GM18502 (cell line): ENCODE data around the gene ZFPM1.

Experiments
- ATAC-seq: cut with Tn5 transposase; IDR thresholded peaks from one replicate; pipeline ENCODE4 v1.9.1; 2021; ENCODE audit warnings: mild to moderate bottlenecking; ENCODE audit not compliant: unreplicated experiment, poor library complexity

The ZFPM1 gene

GRCh38 chr16:88494335-88495154, 41.5 kb downstream of the ZFPM1 start:
- ATAC-seq, result no peak

DNA sequence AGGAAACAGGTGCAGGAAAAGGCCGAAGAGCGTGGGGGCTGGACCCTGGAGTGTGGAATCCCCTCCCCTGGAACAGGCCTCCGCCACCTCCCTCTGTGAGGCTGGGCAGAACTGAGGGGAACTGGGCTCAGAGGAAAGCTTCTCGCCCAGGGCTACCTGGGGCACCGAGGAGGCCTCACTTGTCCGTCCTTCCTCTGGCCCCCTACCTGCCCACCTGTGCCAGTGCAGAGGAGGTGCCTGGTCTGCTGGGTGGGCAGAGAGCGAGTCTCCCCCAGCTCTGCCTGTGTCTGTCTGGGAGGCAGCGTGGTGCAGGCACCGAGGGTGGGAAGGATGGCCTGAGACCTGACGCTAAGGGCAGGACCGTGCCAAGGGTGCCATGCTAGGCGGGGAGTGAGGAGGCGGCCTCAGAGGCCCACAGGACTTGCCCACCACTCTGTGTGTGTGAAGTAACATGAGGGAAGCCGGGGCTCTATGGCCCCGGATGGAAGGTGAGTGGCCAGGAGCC, 42.2 kb downstream of the ZFPM1 start:
- no peak for ATAC-seq

- no peak for ATAC-seq
Measured at GRCh38 chr16:88497561-88498462, 44.7 kb downstream of the ZFPM1 start.

DNA sequence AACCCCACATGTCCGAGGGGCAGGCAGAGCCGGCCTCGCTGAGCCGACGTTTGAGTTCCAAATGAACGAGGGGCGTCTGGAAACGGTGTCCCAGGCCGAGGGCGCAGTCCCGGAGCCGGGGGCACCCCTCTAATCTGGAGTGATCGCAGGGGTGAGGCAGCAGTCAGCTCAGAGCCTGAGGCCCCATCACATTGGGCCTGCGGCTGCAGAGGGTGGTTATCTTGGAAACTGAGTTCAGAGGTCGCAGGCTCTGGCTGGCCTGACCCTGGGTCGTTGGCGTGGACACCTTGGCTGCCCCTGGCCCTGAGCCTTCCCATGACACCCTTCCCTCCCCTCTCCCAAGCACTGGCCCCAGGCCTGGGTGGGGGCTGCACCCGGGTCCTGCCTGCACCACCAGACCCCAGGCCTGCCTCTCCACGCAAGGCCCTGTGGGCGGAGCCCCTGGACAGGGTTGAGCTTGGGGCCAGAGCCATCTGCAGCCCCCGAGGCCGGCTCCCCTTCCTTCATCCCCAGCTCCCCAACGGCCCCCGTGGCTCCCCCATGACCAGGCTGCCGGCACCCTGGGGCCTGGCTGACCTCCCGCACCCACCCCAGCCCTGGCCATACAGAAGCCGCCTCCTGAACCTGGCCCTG, 45.6 kb downstream of the ZFPM1 start:
- ATAC-seq, result no peak

DNA sequence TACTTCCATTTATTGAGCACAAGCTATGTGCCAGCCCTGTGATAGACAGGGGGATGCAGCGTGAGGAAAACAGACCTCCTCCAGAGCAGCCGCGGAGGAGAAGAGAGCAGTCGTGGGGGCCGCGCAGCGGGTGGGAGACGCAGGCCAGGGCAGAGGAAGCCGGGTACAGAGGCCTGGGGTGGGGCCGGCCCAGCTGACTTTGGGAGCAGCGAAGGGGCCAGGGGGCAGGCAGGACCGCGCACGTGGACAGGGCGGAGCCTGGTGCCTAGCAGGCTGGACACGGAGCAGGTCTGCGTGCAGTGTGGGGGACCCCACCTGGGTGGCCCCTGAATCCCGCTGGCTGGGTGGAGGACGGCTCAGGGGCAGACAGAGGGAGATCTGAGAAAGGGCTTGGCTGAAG, 46.2 kb downstream of the ZFPM1 start:
- ATAC-seq, result no peak

GRCh38 chr16:88499836-88500251, 46.8 kb downstream of the ZFPM1 start:
- ATAC-seq, result no peak

- ATAC-seq, result no peak
Measured at GRCh38 chr16:88500255-88500661, 47.2 kb downstream of the ZFPM1 start.

- ATAC-seq, result no peak
Measured at GRCh38 chr16:88502371-88502770, 49.3 kb downstream of the ZFPM1 start.

DNA sequence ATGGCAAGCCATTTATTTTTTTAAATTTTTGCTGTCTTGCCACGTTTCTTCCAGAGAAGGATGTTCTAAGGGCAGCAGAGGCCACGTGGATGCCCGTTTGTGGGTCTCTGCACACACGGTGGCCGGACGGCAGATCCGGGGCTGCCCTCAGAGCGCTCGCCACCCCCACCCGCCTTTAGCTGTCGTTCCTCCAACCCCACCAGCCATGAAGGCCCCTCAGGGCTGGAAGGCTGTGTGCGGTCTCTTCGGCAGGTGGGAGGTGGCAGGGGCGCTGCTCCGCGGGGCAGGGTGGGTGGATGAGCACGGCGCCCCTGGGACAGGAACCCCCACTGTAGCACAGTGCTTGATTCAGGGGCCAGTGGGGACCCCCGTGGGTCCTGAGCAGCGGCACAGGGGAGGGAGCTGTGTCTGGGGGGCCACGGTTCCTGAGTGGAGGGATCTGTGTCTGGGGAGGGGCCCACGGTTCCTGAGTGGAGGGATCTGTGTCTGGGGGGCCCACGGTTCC, 49.7 kb downstream of the ZFPM1 start:
- ATAC-seq, result no peak

DNA sequence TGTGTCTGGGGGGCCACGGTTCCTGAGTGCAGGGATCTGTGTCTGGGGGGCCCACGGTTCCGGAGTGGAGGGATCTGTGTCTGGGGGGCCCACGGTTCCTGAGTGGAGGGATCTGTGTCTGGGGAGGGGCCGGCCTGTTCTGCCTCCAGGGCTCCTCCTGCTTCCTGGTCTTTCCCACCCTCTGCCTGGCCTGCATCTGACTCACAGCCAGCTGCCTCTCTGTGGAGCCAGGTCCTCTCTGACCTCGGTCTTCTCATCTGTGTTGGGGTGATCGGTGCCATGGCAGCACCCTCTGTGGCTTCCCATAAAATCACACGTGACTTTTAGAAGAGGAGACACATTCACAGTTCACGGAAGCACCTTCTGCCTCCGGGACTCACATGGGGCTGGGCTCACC, 50.3 kb downstream of the ZFPM1 start:
- ATAC-seq, result no peak

DNA sequence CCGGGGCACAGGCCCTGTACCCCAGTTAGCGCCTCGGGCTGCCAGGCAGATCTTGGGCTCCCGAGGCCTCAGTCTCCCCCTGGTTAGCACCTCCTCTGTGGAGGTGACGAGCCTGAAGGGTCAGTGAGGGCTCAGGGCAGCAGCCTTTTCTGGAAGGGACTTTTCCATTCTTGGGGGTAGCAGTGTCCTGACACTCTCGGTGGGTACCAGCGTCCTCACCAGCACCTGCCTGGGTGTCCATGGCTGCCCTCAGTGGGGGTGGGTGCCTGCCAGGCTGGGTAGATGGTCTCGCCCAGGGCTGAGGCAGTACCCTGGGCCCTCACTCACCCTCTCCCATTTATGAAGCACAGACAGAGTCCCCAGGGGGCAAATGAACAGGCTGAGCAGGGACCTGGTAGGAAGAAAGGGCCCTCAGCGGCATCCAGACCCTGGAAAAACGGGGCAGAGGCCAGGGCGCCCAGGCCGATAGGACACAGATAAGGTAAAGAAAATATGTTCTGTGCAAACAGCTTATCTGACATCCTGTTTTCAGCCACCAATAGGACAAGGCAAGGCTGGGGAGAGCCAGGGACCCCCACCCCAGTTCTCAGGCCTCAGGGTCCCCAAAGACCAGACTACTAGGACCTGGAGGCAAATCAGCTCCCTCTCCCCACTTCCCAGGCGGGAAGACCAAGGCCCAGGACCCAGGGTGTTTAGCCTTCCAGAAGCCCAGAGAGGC, 50.9 kb downstream of the ZFPM1 start:
- ATAC-seq, result no peak

- ATAC-seq, result no peak
Measured at GRCh38 chr16:88504489-88505404, 51.7 kb downstream of the ZFPM1 start.

DNA sequence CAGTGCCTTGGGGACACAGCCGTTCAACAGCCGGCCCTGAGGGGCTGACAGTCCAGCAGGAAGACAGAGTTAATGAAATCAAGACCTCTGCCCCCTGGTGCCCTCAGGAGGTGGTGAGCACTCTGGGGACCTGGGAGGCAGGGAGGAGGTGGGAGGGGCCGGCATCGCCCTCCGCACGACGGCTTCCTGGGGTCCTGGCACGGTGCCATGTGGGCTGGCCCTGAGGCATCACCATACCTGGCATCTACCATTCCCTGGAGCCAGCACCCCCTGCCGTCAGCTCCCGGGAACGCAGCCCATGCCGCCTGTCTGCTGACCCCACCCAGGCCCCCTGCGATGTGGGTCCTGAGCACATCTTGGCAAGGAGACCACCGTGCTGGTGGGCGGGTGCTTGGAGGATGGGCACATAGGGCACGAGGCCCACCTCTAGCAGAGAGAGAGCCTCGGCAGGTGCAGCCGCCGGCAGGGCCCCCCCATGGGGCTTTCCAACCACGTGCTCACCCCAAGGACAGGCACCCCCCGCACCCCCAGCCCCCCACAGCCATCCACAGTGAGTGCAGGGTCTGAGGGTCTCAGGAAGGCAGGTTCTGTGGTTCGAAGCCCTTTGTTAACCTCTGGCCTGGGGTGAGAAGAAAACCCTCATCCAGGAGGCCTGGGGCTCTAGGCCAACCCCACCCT, 52.5 kb downstream of the ZFPM1 start:
- ATAC-seq, result no peak

- no peak for ATAC-seq
Measured at GRCh38 chr16:88506723-88507122, 53.6 kb downstream of the ZFPM1 start.

GRCh38 chr16:88507231-88507743, 54.2 kb downstream of the ZFPM1 start:
- no peak for ATAC-seq

- ATAC-seq, result no peak
Measured at GRCh38 chr16:88508376-88508867, 55.3 kb downstream of the ZFPM1 start.

GRCh38 chr16:88508868-88509748, 56.0 kb downstream of the ZFPM1 start:
- ATAC-seq, result no peak
